K562 (cell line): Measurements from ENCODE around the gene PARD3B. TPM values are rescaled to one million over a fixed set of nuclear protein-coding genes. Genes with fewer than 3 reads are reported as not detected.

ENCODE experiments used
- ATAC-seq: fragments of 200-7000 bp; cut with Tn5 transposase; 3 replicates; pipeline ENCODE4 v1.9.1; 2020; ENCODE audit warnings: moderate library complexity
- BruUV-seq: library from RNA; stranded (reverse); fragments of 400-500 nt; replicated peaks from 2 replicates; lab custom pipeline; 2021; lab: Mats Ljungman, UMichigan
- CTCF ChIA-PET: fragments of 300-600 bp; formaldehyde crosslinking; extraction: SDS; loops from one replicate; lab custom pipeline; 2021; ENCODE audit warnings: low intra/inter-chr PET ratio; lab: Yijun Ruan, JAX
- POLR2A ChIA-PET: fragments of 300-600, 350-650 bp; sonication (Branson Sonifier 250); formaldehyde crosslinking; extraction: SDS; loops from one replicate; lab custom pipeline; 2021; ENCODE audit warnings: antibody characterized with exemption, inconsistent platforms; lab: Yijun Ruan, JAX
- DNase-seq, 4 experiments: peaks; one replicate each; pipeline versions ENCODE4 v3.0.0 to v3.0.0-alpha.2; 2011 to 2018; ENCODE audit warnings: low spot score in 3 of 4, mixed read lengths in 3 of 4; ENCODE audit errors: extremely low read depth in 1 of 4
- FAIRE-seq: peaks from 2 replicates; lab custom pipeline; 2011; peaks lifted over from hg19 to GRCh38; lab: Jason Lieb, UNC
- H2AFZ ChIP-seq: 2 replicates; pipeline ENCODE4 v1.6.0; 2011; ENCODE audit warnings: low read depth, low read length, control low read depth, inconsistent platforms
- H3K27ac ChIP-seq: fragments of 200-600 bp; 3 replicates; pipeline ENCODE4 v1.8.0; 2011; ENCODE audit warnings: low read depth, mild to moderate bottlenecking, control low read depth, inconsistent platforms, low read length, moderate library complexity, mixed read lengths; ENCODE audit errors: extremely low read depth
- H3K27me3 ChIP-seq, 2 experiments: fragments of 300-600 bp in 1 of 2; 2 replicates in 1 of 2; 3 replicates in 1 of 2; pipeline versions ENCODE4 v1.6.0 to v1.8.0; 2011; ENCODE audit warnings: inconsistent platforms in 2 of 2, low read length in 2 of 2, mild to moderate bottlenecking in 1 of 2, mixed read lengths in 1 of 2, moderate library complexity in 1 of 2; ENCODE audit not compliant: control insufficient read depth in 2 of 2, insufficient read depth in 2 of 2
- H3K36me3 ChIP-seq: fragments of 300-600 bp; 3 replicates; pipeline ENCODE4 v1.8.0; 2011; ENCODE audit warnings: mild to moderate bottlenecking, low read length, inconsistent platforms; ENCODE audit not compliant: control insufficient read depth, insufficient read depth
- H3K4me1 ChIP-seq, 2 experiments: fragments of 200-600 bp in 1 of 2; replicated peaks in 1 of 2; 2 replicates in 1 of 2; 3 replicates in 1 of 2; pipeline versions ENCODE4 v1.5.1 to v1.8.0; 2011; ENCODE audit warnings: inconsistent platforms in 2 of 2, low read length in 2 of 2, mild to moderate bottlenecking in 1 of 2, mixed read lengths in 1 of 2, moderate library complexity in 1 of 2; ENCODE audit not compliant: control insufficient read depth in 2 of 2, insufficient read depth in 2 of 2
- H3K4me2 ChIP-seq: 2 replicates; pipeline ENCODE4 v1.6.1; 2011; ENCODE audit warnings: low read length, control low read depth, inconsistent platforms, mixed read lengths; ENCODE audit not compliant: insufficient read depth
- H3K4me3 ChIP-seq: fragments of 200-600 bp; sonication (generic), shearing (Covaris generic); 2 replicates; pipeline ENCODE4 v1.5.1; 2016; ENCODE audit warnings: control low read depth, inconsistent platforms
- H3K79me2 ChIP-seq: fragments of 200-600 bp; 3 replicates; pipeline ENCODE4 v1.8.0; 2011; ENCODE audit warnings: low read length, inconsistent platforms; ENCODE audit not compliant: control insufficient read depth, insufficient read depth
- H3K9ac ChIP-seq, 2 experiments: 2 replicates each; pipeline versions ENCODE4 v1.6.0 to v1.6.1; 2011; ENCODE audit warnings: low read depth in 2 of 2, low read length in 2 of 2, control low read depth in 1 of 2, inconsistent platforms in 1 of 2, mild to moderate bottlenecking in 1 of 2, mixed read lengths in 1 of 2; ENCODE audit not compliant: insufficient read depth in 1 of 2
- H3K9me1 ChIP-seq: one replicate; pipeline ENCODE4 v1.6.0; 2011; ENCODE audit warnings: inconsistent platforms, mild to moderate bottlenecking, low read length, moderate library complexity; ENCODE audit not compliant: control insufficient read depth, insufficient read depth
- H3K9me3 ChIP-seq: replicated peaks from 2 replicates; pipeline ENCODE4 v1.5.1; 2011; ENCODE audit warnings: low read depth, low read length, inconsistent platforms; ENCODE audit not compliant: control insufficient read depth, insufficient read depth
- H4K20me1 ChIP-seq: replicated peaks from 2 replicates; pipeline ENCODE4 v1.6.1; 2011; ENCODE audit warnings: low read length, inconsistent platforms, mixed read lengths; ENCODE audit not compliant: control insufficient read depth, insufficient read depth
- ARID3B ChIP-seq: fragments of 250-450 bp; sonication (Bioruptor Pico); IDR thresholded peaks from 2 replicates; pipeline ENCODE4 v1.4.0; 2020; ENCODE audit warnings: borderline replicate concordance
- CBFB ChIP-seq: sonication (generic); formaldehyde crosslinking; IDR thresholded peaks from 2 replicates; pipeline ENCODE4 v1.4.0; 2020; ENCODE audit warnings: mild to moderate bottlenecking, missing genetic modification reagents
- CBX2 ChIP-seq: fragments of 200-600 bp; sonication (generic); IDR thresholded peaks from one replicate; pipeline ENCODE4 v1.6.1; 2012; ENCODE audit warnings: mild to moderate bottlenecking, low read length, inconsistent platforms; ENCODE audit not compliant: insufficient read depth, poor library complexity, severe bottlenecking
- CREM ChIP-seq: IDR thresholded peaks from 2 replicates; pipeline ENCODE4 v1.6.1; 2014; ENCODE audit warnings: antibody characterized with exemption, low read depth
- ETS2 ChIP-seq: IDR thresholded peaks from 2 replicates; pipeline ENCODE4 v1.6.1; 2016; ENCODE audit warnings: borderline replicate concordance, missing genetic modification characterization, mild to moderate bottlenecking, moderate library complexity, missing compliant biosample characterization; ENCODE audit not compliant: poor library complexity, severe bottlenecking
- ETV5 ChIP-seq: sonication (generic); formaldehyde crosslinking; IDR thresholded peaks from 2 replicates; pipeline ENCODE4 v1.4.0; 2020; ENCODE audit warnings: low read depth, mild to moderate bottlenecking, missing genetic modification reagents
- FOXM1 ChIP-seq, 2 experiments: fragments of 450-650 bp in 1 of 2; sonication (generic) in 1 of 2; formaldehyde crosslinking in 1 of 2; IDR thresholded peaks; 2 replicates each; pipeline versions ENCODE4 v1.6.1 to v1.9.0; 2017 to 2022; ENCODE audit warnings: low read depth in 2 of 2, mild to moderate bottlenecking in 2 of 2, missing genetic modification reagents in 1 of 2, moderate library complexity in 1 of 2
- POLR2B ChIP-seq: fragments of 450-650 bp; IDR thresholded peaks from 2 replicates; pipeline ENCODE4 v1.6.1; 2018; ENCODE audit warnings: low read depth; ENCODE audit not compliant: partially characterized antibody
- POLR3A ChIP-seq: IDR thresholded peaks from 2 replicates; pipeline ENCODE4 v1.6.1; 2011; ENCODE audit warnings: borderline replicate concordance, mild to moderate bottlenecking, moderate library complexity; ENCODE audit not compliant: insufficient read length, insufficient read depth; ENCODE audit errors: extremely low read depth
- TEAD4 ChIP-seq, 2 experiments: sonication (generic) in 1 of 2; formaldehyde crosslinking in 1 of 2; IDR thresholded peaks; 2 replicates each; pipeline versions ENCODE4 v1.6.1 to v1.8.0; 2012 to 2022; ENCODE audit warnings: borderline replicate concordance in 1 of 2, inconsistent platforms in 1 of 2, low read length in 1 of 2, mild to moderate bottlenecking in 1 of 2, missing genetic modification reagents in 1 of 2
- TFE3 ChIP-seq: fragments of 450-650 bp; formaldehyde crosslinking; IDR thresholded peaks from 2 replicates; pipeline ENCODE4 v1.4.0; 2020; ENCODE audit warnings: mild to moderate bottlenecking, mixed read lengths
- ZNF175 ChIP-seq: fragments of 200-800 bp; sonication (Bioruptor generic); IDR thresholded peaks from 2 replicates; pipeline ENCODE4 v1.6.1; 2016; ENCODE audit warnings: low read depth, mild to moderate bottlenecking, missing genetic modification characterization, missing compliant biosample characterization
- WGBS: fragments of 100-300 bp; shearing (Covaris generic); methylation state at CpG from one replicate; pipeline ENCODE4 v1.1.6; 2016; ENCODE audit warnings: low coverage, mixed read lengths; ENCODE audit not compliant: insufficient coverage; ENCODE audit errors: missing lambda C conversion rate; 5-methylcytosine and 5-hydroxymethylcytosine counted together
- in situ Hi-C: fragments of 300-500 bp; cut with MboI; formaldehyde crosslinking; loops from 4 replicates; pipeline ENCODE4 v1.15.0; 2018; ENCODE audit warnings: inconsistent platforms, mixed read lengths
- intact Hi-C: fragments of 100-400 bp; cut with micrococcal nuclease; formaldehyde crosslinking; loops from 2 replicates; pipeline ENCODE4 v1.14.2; 2022
- polyA plus RNA-seq, 8 experiments: library from polyadenylated mRNA; depleted of rRNA in 4 of 8; stranded (reverse) in 5 of 8; unstranded in 3 of 8; fragments of >200 nt; fragmentation: Nextera tagmentation in 2 of 8; fragmentation: Illumina TruSeq in 1 of 8; extraction: Ambion mirVana in 2 of 8; extraction: Trizol in 1 of 8; gene quantifications; 2 replicates each; pipeline versions ENCODE4 v1.2.1 to v1.2.3, GENCODE V29; 2011 to 2014; ENCODE audit warnings: inconsistent platforms in 1 of 8, missing spikeins in 1 of 8
- total RNA-seq, 7 experiments: library from RNA; depleted of rRNA in 6 of 7; stranded (reverse); fragments of >200 nt in 6 of 7; fragmentation: Illumina TruSeq in 2 of 7; extraction: Trizol in 2 of 7; gene quantifications; 2 replicates each; pipeline versions ENCODE4 v1.2.1 to v1.2.3, GENCODE V29; 2011 to 2021; ENCODE audit warnings: low replicate concordance in 1 of 7
- TF ChIP-seq, protein P1 (sequence below): fragments of 450-650 bp; formaldehyde crosslinking; IDR thresholded peaks from 2 replicates; pipeline ENCODE4 v1.4.0; 2022; ENCODE audit warnings: missing genetic modification characterization

PARD3B gene
- total and polyA plus RNA-seq, 9 of the 15 experiments (the other 6 are each of a cell fraction or from before 2014, with no cell fraction given), result 0.15 to 3.0 (median 1.1) TPM

DNA sequence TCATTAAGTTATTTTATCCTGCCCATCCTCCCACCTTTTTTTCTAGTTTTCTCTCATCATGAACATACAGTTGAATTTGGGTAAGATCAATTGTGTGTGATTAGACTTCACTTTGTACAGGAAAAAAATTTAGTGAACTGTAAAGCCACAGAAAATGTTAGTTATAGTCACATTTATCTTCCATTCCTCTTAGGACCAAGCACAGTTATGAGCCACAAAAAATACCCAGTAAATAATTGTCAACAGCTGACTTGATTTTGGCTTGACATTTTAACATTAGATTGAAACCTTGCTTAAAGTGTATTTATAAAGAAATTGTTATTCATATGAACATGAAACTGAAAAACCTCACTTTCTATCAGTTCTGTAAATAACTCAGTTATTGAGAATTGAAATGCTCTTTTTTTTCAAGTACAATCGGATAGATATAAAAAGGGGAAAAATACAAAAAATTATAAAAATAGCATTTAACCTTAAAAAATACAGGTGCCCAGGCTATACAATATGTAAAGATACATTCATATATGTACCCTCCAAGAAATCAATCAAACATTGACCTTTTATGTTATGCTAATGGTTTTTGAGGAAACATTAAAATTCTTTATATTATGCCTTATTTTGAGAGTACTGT lies 747.5 kb downstream of the PARD3B start:
- Histone ChIP-seq H3K27me3 (no peaks in the 10 kb centered on the region), H3K9me1 (no peaks in the 10 kb centered on the region), H3K79me2 (no peaks in the 10 kb centered on the region), H3K4me1 (no peaks in the 10 kb centered on the region), H4K20me1 (no peaks in the 10 kb centered on the region), H3K9ac (no peak overlapping the region), H3K4me3 (no peak overlapping the region), H2AFZ (no peak overlapping the region), H3K4me2 (no peak overlapping the region), H3K9me3 (no peaks in the 10 kb centered on the region), H3K27ac (no peak overlapping the region), H3K36me3 (no peaks in the 10 kb centered on the region)
- ChIA-PET POLR2A (no interaction called here), CTCF (no interaction called here)
- DNase-seq (no peak), FAIRE-seq (no peak), ATAC-seq (no peak)
- in situ Hi-C loops (no loop called here), intact Hi-C loops (no loop called here)
- 33% methylated on average over 1 of the region's 1 CpG for WGBS
- BruUV-seq, result no TSS peak
- TF ChIP-seq ZNF175 (CRISPR knock-in tag) (no peak), ETV5 (no peak), CBFB (CRISPR knock-in tag) (no peak), CREM (no peak), ETS2 (tag) (no peak), ARID3B (CRISPR knock-in tag) (no peak), POLR3A (no peak), CBX2 (no peak), POLR2B (no peak), FOXM1 (IDR thresholded peaks at IDR 0.05; ENCODE audit: low read depth) (no peak), FOXM1 (CRISPR knock-in tag; IDR thresholded peaks at IDR 0.05; ENCODE audit: low read depth) (no peak), TFE3 (no peak), TEAD4 (IDR thresholded peaks at IDR 0.05; ENCODE audit: low read length) (no peak), TEAD4 (CRISPR knock-in tag; IDR thresholded peaks at IDR 0.05; ENCODE audit: borderline replicate concordance) (no peak)
- TF ChIP-seq, protein P1, sequence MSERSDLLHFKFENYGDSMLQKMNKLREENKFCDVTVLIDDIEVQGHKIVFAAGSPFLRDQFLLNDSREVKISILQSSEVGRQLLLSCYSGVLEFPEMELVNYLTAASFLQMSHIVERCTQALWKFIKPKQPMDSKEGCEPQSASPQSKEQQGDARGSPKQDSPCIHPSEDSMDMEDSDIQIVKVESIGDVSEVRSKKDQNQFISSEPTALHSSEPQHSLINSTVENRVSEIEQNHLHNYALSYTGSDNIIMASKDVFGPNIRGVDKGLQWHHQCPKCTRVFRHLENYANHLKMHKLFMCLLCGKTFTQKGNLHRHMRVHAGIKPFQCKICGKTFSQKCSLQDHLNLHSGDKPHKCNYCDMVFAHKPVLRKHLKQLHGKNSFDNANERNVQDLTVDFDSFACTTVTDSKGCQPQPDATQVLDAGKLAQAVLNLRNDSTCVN (CRISPR knock-in tag), result no peak
